ENCODE measurements around the gene TMEM179.
A peak's percentile ranks its signal among the peaks of the same experiment; 100 is the strongest.

TMEM179 gene

DNA sequence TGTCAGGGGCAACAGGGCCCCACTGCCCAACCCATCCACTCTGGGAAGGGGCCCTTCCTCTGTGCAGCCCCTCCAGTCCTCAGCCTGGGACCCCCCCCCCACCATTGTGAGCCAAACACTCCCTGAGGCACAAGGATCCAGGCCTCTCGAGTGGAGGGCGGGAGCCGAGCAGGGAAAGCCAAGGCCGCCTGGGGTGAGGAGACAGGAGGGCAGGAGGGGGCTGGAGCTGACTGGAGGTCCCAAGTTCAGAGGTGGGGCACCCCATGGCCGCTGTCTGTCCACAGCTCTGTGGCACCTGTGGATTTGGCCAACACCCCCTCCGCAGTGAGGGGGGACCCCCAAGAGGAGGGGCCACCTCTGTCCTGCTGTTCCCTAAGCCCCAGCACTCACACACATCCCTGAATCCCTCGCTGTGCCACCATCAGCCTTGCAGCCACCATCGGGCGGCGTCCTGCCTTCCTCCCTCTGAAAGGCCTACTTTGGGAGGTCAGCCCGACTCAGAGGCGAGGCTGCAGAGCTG, 50.4 kb downstream of the TMEM179 start:
- DNase-seq, result no peak

DNA sequence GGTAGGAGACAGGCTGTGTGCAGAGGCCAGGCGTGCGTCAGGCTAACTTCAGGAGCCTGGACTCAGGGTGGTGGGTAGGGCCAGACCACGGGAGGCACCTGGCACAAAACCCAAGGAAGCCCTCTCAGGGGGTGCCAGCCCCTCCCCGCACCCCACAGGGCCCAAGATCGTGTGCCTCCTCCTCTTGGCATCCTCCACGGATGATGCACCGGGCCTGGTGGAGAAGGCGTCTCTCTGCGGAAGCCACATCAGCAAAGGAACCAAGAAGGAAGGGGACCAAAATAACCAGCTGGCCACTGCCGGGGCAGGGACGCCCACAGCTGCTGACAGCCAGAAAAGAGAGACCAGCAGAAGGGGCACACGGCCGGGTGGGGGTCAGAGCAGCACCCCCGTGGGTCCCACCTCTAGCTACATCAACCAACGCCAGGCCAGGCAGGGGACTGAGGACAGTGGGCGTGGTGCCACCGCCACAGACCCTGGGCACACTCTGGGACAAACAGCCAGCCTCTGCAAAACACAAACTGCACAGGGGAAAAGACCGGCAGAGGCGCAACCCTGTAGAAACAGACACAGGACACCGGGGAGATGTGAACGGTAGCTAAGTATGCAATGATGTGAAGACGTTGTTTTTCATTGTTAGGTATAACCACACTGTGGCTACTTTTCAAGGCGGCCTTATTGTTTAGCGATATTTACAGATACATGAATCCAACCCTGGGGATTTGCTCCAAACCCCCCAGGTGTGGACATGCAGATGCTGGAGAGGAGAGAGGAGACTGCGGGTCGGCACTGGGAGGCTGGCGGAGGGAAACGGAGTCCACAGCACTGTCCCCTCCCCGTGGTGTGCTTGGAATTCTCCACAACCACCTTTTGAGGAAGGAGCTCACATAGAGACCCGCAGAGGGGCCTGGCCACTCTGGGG, 51.1 kb downstream of the TMEM179 start:
- DNase-seq, result no peak

DNA sequence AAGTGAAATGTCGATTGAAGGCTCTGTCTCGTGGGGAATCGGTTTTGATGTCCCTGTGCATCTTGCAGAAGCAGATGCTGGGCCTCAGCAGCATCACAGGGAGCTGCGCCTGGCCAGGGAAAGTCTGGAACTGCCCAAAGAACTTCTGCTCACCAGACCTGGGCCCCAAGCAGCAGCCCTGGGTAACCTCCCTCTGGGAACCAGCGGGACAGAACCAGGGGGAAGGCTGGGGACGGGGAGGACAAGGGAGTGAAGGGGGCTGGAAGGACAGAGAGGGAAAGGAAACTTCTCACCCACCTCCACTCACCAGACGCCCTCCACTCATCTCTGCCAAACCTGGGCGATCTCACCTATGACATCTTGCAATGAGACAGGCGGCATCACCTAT, 51.8 kb downstream of the TMEM179 start:
- DNase-seq, result no peak

DNA sequence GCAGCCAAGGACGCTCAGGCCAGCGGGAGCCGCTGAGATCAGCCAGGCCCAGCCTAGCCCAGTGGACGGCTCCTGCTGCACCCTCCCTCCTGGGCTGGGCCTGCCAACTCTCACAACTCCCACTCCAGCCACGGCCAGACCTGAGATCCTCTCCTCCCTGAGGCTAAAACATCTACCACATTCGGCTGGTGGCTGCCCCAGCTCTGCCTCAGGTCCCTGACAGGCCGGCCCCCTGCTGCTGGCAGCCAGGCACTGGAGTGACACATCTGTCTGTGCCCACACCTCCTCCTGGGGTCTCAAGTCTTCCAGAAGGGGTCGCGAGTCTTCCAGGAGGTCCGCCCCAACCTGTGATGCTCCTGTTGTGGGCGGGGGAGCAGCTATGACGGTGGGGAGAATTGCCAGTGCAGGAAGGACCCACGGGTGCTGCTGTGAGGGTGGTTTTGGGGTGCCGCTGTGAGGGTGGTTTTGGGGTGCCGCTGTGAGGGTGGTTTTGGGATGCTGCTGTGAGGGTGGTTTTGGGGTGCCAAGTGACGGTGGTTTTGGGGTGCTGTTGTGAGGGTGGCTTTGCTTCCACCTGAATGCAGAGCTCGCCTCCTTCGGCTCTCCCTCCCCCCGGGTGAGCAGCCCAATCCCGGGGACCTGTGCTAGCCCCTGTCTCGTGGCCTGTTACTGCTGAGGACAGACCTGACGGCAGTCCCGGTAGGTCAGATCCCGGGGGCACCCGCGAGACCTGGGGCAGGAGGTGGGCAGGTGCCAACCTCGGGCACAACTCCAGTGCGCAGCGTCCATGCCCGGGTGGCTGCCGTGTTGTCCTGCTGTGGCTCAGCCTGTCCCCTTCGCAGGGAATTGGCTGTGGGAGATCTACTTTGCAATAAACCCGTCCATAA, 52.5 kb downstream of the TMEM179 start:
- DNase-seq, result no peak

DNA sequence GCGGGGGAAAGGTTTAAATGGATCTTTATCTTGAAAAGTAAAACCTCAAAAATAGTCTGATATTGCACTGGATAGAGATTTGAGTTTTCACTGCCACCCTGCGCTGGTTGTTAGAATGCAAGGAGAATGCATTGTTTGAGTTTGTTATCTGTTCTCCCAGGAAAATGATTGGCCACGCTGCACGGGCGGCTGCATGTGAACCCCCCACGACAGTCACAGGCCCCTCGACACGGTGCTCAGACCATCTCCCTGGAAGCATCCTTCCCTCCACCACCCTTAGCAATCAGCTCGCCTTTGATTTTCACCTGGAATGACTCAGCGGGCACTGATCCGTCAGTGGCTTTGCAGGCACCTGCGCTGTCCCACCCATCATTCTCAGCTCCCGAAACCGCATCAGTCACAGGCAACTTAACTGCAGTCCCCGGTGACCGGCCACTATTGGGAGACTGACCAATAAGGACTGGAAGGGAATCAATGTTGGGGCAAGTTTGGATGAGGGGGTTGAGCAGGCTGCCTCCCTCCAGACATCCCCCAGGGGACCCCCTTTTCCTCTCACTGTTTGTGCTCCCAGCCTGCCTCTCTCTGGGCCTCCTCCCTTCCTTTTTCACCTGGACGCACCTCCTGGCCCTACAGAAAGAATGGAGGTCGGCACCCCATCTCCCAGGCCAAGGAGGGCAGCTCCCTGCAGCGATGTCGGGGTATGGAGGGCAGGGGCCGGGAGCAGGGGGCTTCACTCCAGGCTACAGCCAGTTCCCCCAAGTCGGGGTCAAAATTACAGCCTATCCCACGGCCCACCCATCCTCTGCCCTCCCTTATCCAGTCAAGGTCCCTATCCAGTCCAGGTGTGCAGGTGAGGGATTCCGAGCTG, 53.5 kb downstream of the TMEM179 start:
- no peak for DNase-seq

DNA sequence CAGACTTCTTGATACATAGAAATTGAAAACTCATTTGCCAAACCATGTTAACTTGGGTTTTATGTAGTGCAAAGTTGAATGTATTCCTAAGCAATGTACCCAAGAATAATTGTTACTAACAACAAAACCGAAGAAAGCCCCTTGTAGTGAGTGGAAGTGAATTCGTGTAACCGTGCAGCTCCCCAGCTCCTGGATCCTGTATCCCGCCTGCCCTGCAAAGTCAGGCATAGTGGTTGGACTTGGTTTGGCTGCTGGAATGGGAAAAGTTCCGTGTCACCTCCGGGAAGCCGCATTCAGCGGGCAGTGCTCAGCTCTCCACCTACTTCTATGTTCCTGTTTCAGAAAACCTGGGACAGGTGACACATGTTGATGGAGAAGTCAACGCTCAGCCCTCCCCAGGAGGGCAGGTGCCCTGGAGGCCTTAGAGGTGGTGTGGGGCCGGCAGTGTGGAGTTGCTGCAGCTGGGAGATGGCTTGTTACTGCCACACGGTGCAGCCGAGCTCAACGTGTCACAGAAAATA, 54.2 kb downstream of the TMEM179 start:
- no peak for DNase-seq

DNA sequence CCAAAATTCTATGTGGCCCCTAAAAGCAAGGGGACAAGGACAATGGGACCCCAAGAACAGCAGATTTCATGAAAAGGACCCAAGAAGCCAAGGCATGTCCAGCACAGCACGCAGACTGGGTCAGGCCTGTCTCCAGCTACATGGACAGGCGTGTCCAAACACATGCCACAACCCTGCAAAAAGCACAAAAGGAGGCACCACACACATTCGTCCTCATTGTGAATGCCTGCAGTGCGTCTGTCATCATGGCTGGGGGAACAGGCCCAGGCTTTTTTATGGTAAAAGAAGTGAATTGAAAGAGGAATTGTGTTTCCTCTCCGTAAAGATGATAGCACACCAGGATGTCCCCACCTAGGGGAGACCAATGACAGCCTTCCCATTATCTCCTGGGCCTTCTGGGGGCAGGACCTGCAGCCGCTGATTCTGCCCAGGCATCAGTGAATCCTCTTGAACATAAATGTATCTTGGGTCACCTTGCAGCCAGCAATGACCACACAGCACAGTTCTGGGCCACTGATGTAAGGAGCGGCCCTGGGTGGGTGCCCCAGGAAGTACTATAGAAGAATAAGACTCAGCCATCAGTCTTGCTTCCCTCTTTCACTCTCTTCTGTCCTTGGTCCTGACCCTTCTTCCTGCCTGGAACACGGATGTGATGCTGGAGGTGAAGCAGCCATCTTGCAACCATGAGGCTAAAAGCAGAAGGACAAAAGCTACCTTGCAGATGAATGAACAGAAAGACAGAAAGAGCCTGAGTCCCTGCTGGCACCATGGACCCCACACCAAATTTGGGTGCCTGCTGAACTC, 54.8 kb downstream of the TMEM179 start:
- no peak for DNase-seq

DNA sequence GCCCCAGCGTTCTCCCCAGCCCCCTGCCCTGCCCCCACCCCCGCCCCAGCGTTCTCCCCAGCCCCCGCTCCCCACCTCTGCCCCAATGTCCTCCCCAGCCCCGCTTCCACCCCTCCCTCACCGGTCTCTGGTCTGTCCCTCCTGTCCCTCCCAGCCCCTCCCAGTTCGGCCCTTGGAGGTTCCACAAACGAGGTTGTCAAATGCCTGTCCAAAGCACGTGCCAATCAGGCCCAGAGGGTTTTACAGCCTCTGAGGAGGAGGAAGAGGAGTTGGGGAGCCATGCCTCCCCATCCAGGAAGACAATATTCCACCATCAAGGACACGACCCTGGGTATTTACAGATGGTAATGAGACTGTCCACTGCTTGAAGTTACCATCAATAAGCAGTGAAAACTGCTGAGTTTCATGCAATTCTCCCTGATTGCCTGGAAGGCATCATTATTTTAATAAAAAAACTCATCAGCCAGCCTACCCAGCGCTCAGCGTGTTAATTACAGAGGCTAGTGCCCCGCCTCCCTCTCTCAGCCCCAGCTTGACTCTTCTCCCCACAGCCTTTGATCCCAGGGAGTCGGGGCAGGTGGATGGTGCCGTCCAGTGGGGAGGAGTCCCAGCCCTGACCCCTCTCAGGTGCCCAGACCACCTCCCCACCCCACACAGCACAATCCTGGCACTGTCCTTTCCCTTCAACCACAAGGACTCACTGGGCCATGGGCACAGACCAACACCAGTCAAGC, 55.6 kb downstream of the TMEM179 start:
- no peak for DNase-seq

DNA sequence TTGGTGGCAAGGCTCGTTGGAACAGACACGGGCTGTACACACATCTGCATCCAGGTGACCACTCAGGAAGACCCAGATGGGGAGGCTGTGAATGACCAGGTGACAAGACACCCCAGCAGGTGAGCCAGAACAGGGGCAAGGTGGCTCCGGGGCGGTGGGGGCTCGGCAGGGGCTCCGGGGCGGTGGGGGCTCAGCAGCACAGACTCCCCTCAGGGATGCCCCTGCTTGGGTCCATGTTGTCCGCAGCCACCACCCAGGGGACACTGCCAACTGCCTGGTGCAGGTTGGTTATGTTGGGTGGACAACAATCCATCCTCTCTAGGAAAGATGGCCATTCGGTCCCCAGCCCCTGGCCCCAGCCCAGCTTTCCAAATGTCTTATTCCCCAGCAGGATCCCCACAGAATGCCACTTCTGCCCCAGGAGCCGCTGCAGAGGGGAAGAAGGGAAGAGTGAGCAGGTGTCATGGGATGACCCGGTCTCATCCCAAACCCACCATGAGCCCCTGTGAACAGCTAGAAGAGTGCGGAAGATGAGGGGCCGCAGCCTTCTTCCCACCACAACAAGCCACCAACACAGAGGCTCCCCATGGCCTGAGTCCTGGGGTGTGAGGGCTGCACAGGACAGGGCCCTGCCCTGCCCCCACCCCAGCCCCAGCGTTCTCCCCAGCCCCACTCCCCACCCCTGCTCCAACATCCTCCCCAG, 56.4 kb downstream of the TMEM179 start:
- no peak for DNase-seq

DNA sequence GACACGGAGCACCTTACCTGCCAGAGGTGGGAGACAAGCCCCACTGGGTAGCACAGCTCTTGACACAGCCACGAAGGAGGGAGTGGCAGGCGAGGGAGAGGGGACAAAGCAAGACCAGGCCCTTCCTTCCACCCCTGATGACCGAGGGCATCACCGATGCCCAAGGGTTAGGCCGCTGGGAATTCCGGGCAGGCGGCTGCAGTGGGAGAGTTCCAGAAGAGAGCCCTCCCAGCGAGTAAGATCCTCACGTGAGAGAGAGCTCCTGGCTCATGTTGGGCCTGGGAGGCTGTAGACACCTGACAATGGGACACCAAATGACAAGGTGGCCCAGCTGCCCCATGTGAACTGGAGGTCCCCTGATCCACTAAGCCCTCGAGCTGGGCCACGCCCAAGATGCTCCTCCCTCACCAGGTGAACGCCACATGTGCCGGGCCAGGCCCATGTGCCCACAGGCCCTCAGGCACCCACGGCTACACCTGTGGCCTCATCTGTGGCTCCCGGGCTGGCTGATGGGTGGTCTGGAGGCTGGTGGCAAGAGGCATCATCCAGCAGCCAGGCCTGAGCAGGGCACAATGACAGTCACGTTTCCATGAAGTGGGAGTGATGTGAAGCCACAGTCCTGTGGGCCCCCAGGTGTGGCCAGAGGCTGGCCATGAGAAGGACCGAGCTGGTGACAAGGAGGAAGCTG, 57.1 kb downstream of the TMEM179 start:
- no peak for DNase-seq

DNA sequence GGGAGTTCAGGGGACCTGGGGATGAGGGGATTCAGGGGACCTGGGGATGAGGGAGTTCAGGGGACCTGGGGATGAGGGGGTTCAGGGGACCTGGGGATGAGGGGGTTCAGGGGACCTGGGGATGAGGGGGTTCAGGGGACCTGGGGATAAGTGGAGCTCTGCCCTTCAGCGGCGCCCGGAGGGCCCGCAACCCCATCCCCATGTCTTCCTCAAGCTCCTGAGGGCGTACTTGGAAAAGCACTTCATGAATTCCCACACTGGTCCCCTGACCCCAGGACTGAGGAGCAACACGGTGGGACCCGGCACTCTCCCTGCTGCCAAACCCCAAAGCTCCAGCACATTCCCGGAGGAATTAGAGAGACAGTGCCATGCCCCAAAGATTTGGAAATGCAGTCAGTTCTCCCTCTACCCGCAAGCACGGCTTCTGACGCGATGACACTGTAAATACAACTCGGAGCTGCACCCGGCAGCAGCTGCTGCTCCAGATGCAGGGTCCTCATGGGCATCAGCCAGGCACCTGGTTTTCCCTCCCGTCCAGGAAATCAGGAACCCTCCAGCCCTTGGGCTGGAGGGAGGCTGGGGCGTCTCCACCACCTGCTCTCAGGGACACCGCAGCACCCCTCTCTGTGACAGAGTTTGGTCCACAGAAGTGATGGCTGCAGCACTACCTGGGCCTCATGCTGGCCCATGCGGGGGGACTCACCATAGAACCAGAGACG, 57.8 kb downstream of the TMEM179 start:
- no peak for DNase-seq

DNA sequence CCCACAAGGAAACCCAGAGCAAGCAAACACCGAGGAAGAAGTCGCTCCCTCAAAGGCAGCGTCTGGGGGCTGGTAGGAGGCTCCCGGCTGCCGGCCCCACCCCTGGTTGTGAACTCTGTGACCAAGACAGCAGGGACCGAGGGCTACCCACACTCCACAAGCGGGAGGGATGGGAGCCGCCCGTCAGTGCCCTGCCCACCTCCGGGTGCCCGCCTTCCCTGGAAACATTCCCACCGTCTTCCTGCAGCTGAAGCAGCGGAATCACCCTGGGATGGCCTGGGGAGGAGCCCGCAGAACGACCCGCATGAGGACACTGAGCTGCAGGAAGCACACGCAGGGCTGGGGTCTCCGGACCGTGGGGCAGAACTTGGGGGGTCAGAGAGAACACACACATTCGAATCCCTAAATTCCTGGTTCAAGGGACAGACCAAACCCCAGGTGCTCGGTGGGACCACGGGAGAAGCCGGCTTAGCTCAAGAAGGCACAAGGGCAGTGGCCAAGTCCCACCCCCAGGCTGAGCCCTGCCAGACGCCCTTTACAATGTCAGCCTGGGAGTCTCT, 58.5 kb downstream of the TMEM179 start:
- DNase-seq, result no peak

DNA sequence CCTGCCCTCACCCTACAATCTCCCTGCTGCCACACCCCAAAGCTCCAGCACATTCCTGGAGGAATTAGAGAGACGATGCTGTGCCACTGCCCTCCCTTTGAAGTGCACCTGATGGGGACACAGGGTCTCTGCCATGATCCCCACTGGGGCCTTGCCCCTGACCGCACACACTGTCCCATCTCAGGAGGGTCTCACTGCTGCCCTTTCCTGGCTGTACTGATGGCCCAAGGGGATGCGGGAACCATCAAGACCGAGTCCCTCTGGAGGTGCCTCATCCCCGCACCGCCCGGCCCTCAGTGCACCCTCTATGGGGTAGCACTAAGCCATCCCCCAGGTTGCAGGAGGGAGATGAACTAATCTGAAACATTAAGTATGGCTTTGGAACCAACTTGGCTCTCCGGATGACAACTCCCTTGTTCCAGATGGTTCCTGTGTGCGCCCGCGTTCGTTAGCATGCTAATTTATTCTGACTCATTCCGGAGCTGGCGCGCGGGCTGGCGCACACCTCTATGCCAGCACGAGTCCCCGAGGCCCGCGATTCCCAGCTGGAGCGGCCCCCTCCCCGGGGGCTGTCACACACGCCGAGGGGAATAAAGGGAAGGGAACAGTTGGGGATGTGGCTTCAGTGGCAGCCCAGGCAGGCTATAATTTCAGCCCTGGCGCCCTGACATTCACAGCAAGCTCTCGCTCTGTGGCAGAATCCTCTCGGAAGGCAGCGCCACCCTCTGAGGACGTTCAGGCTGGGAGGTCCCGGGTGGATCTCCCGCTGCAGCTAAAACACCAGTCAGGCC, 59.2 kb downstream of the TMEM179 start:
- DNase-seq, result peak; percentile 29

DNA sequence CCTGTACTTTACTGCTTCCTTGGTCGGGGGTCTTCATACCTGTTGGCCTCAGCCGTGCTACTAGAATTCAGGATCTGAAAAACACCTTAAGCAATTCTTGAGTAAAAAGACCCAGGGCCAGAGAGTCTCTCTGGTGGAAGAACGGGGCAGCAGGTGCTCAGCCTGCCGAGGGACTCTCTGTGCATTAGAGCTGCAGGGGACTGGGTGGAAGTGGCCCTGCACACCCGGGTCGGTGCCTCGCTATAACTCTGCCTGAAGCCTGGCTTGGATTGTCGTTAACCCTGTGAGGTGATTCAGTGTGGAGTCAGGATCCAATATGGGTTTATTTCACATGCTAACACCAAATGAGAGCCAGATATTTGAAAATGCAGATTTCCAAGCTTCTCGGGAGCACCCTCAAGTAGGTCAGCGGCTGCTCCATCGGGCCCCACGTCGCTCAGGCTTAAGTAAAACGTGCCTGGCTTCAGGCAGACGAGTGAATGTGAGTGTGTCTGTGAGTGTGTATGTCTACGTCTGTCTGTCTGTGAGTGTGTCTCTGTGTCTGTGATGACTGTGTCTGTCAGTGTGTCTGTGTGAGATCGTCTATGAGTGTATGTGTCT, 60.1 kb downstream of the TMEM179 start:
- DNase-seq, result no peak

DNA sequence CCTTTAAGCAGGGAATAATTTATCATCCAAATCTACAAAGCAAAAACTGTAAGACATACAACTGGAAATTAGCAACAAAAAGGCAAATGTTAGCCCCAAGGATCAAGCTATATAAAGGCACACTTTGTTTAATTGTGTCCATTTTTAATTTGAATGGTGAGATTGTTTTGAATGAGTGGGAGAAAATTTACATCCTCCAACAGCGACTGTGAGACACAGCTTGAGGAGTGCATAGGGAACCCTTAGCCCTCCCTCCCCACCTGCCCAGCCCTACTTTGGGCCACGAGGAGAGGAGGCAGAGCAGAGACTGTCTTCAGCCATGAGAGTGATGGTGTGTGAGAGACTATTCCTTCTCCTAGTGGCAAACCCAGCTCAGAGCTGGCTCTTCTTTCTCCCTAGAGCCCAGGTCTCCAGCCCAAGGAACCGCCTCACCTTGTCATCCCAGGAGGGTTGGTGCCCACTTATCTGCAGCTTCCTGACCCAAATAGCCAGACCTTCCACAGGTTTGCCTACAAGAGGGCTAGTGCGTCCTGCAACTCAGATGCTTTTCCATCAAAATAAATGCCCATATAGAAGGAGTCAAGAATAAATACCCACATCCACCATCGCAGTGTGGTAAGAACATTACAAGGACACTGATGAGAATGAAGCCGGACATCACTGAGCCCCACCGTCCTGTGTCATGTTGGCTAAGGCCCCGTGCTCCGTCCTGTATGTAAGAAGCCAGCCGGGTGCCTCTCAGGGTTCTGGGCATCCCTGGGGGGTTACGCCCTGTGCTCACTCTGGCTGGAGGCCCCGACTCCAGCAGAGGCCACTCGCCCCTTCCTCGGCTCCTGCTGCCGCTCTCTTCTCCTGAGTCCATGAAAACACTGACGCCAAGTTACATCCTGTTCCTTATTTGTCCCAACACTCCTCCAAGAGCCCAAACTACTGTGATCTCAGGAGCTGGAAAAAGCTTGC, 61.4 kb downstream of the TMEM179 start:
- peak; percentile 11 for DNase-seq

DNA sequence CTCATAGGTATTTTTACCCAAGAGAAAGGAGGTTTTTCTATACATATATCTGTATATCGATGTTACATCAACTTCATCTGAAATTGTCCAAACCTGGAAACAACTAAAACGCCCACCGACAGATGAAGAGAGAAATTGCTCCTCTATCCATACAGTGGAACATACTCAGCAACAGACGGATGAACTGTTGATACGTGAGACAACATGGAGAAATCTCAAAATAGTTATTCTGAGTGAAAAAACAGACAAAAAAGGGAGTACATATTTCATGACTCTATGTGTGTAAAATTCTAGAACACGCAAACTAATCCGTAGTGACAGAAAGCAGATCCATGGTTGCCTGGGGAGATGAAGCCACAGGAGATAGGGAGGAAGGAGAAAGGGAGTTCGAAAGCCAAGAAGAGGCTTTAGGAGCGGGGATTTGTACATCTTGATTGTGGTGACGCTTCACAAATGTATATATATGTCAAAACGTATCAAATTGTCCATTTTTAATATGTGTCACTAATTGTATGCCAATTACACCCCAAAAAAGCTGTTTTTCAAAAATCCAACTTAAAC, 62.6 kb downstream of the TMEM179 start:
- DNase-seq, result no peak

Measured in NCI-H526 treated with DMSO at 0.1 percent for 48 hours (cell line).